ENCODE measurements around the gene RAP1GAP2.

Gene RAP1GAP2

GRCh38 chr17:3011891-3012290, 215.7 kb downstream of the RAP1GAP2 start:
- no peak overlapping the region for H3K9ac ChIP-seq (ENCODE audit: low read depth, low read length)
- H3K27me3 ChIP-seq (ENCODE audit: insufficient read depth, low read length) = no peaks in the 10 kb centered on the region
- H3K27ac ChIP-seq (ENCODE audit: low read length) = no peak overlapping the region
- H3K36me3 ChIP-seq (ENCODE audit: insufficient read depth, low read depth, low read length) = peaks cover 27% of the 10 kb centered on the region
- no peaks in the 10 kb centered on the region for H3K9me3 ChIP-seq (ENCODE audit: insufficient read depth, low read depth, low read length)
- no peak overlapping the region for H3K4me3 ChIP-seq (ENCODE audit: low read length)
- H3K4me1 ChIP-seq (ENCODE audit: insufficient read depth, low read length) = no peaks in the 10 kb centered on the region

- no peaks in the 10 kb centered on the region for H3K27me3 ChIP-seq (ENCODE audit: insufficient read depth, low read length)
- no peak overlapping the region for H3K4me3 ChIP-seq (ENCODE audit: low read length)
- H3K9ac ChIP-seq (ENCODE audit: low read depth, low read length) = no peak overlapping the region
- peaks cover 23% of the 10 kb centered on the region for H3K36me3 ChIP-seq (ENCODE audit: insufficient read depth, low read depth, low read length)
- no peaks in the 10 kb centered on the region for H3K9me3 ChIP-seq (ENCODE audit: insufficient read depth, low read depth, low read length)
- no peaks in the 10 kb centered on the region for H3K4me1 ChIP-seq (ENCODE audit: insufficient read depth, low read length)
- no peak overlapping the region for H3K27ac ChIP-seq (ENCODE audit: low read length)
Measured at GRCh38 chr17:3012926-3013581, 216.8 kb downstream of the RAP1GAP2 start.

- peaks cover 18% of the 10 kb centered on the region for H3K36me3 ChIP-seq (ENCODE audit: insufficient read depth, low read depth, low read length)
- no peak overlapping the region for H3K9ac ChIP-seq (ENCODE audit: low read depth, low read length)
- H3K4me1 ChIP-seq (ENCODE audit: insufficient read depth, low read length) = no peaks in the 10 kb centered on the region
- no peaks in the 10 kb centered on the region for H3K27me3 ChIP-seq (ENCODE audit: insufficient read depth, low read length)
- no peak overlapping the region for H3K27ac ChIP-seq (ENCODE audit: low read length)
- H3K9me3 ChIP-seq (ENCODE audit: insufficient read depth, low read depth, low read length) = no peaks in the 10 kb centered on the region
- H3K4me3 ChIP-seq (ENCODE audit: low read length) = no peak overlapping the region
Measured at GRCh38 chr17:3015890-3016289, 219.7 kb downstream of the RAP1GAP2 start.

GRCh38 chr17:3017936-3018335, 221.7 kb downstream of the RAP1GAP2 start:
- no peak overlapping the region for H3K4me3 ChIP-seq (ENCODE audit: low read length)
- no peak overlapping the region for H3K27ac ChIP-seq (ENCODE audit: low read length)
- H3K27me3 ChIP-seq (ENCODE audit: insufficient read depth, low read length) = no peaks in the 10 kb centered on the region
- no peaks in the 10 kb centered on the region for H3K4me1 ChIP-seq (ENCODE audit: insufficient read depth, low read length)
- H3K9ac ChIP-seq (ENCODE audit: low read depth, low read length) = no peak overlapping the region
- H3K9me3 ChIP-seq (ENCODE audit: insufficient read depth, low read depth, low read length) = peaks cover 8% of the 10 kb centered on the region
- H3K36me3 ChIP-seq (ENCODE audit: insufficient read depth, low read depth, low read length) = peaks cover 31% of the 10 kb centered on the region

- Histone ChIP-seq H3K9ac (ENCODE audit: low read depth, low read length) (no peak overlapping the region), H3K27me3 (ENCODE audit: insufficient read depth, low read length) (no peaks in the 10 kb centered on the region), H3K4me1 (ENCODE audit: insufficient read depth, low read length) (no peaks in the 10 kb centered on the region), H3K9me3 (ENCODE audit: insufficient read depth, low read depth, low read length) (peaks cover 12% of the 10 kb centered on the region), H3K27ac (ENCODE audit: low read length) (no peak overlapping the region), H3K36me3 (ENCODE audit: insufficient read depth, low read depth, low read length) (peaks cover 34% of the 10 kb centered on the region), H3K4me3 (ENCODE audit: low read length) (no peak overlapping the region)
Measured at GRCh38 chr17:3019761-3020160, 223.5 kb downstream of the RAP1GAP2 start.

- peaks cover 34% of the 10 kb centered on the region for H3K36me3 ChIP-seq (ENCODE audit: insufficient read depth, low read depth, low read length)
- no peak overlapping the region for H3K27ac ChIP-seq (ENCODE audit: low read length)
- H3K4me1 ChIP-seq (ENCODE audit: insufficient read depth, low read length) = no peaks in the 10 kb centered on the region
- H3K9ac ChIP-seq (ENCODE audit: low read depth, low read length) = no peak overlapping the region
- no peaks in the 10 kb centered on the region for H3K27me3 ChIP-seq (ENCODE audit: insufficient read depth, low read length)
- H3K4me3 ChIP-seq (ENCODE audit: low read length) = no peak overlapping the region
- peaks cover 12% of the 10 kb centered on the region for H3K9me3 ChIP-seq (ENCODE audit: insufficient read depth, low read depth, low read length)
Measured at GRCh38 chr17:3020381-3020780, 224.1 kb downstream of the RAP1GAP2 start.

GRCh38 chr17:3022197-3022596, 226.0 kb downstream of the RAP1GAP2 start:
- Histone ChIP-seq H3K27ac (ENCODE audit: low read length) (no peak overlapping the region), H3K27me3 (ENCODE audit: insufficient read depth, low read length) (no peaks in the 10 kb centered on the region), H3K4me3 (ENCODE audit: low read length) (no peak overlapping the region), H3K36me3 (ENCODE audit: insufficient read depth, low read depth, low read length) (peaks cover 29% of the 10 kb centered on the region), H3K9ac (ENCODE audit: low read depth, low read length) (no peak overlapping the region), H3K4me1 (ENCODE audit: insufficient read depth, low read length) (no peaks in the 10 kb centered on the region), H3K9me3 (ENCODE audit: insufficient read depth, low read depth, low read length) (peaks cover 12% of the 10 kb centered on the region)

GRCh38 chr17:3024346-3024745, 228.1 kb downstream of the RAP1GAP2 start:
- Histone ChIP-seq H3K4me1 (ENCODE audit: insufficient read depth, low read length) (no peaks in the 10 kb centered on the region), H3K4me3 (ENCODE audit: low read length) (no peak overlapping the region), H3K36me3 (ENCODE audit: insufficient read depth, low read depth, low read length) (peaks cover 37% of the 10 kb centered on the region)

GRCh38 chr17:3025421-3026124, 229.3 kb downstream of the RAP1GAP2 start:
- H3K9ac ChIP-seq (ENCODE audit: low read depth, low read length) = no peak overlapping the region
- no peak overlapping the region for H3K4me3 ChIP-seq (ENCODE audit: low read length)
- no peak overlapping the region for H3K27ac ChIP-seq (ENCODE audit: low read length)
- H3K4me1 ChIP-seq (ENCODE audit: insufficient read depth, low read length) = no peaks in the 10 kb centered on the region
- H3K36me3 ChIP-seq (ENCODE audit: insufficient read depth, low read depth, low read length) = peaks cover 39% of the 10 kb centered on the region
- H3K27me3 ChIP-seq (ENCODE audit: insufficient read depth, low read length) = no peaks in the 10 kb centered on the region
- peaks cover 12% of the 10 kb centered on the region for H3K9me3 ChIP-seq (ENCODE audit: insufficient read depth, low read depth, low read length)

More at GRCh38 chr17:3024346-3024745, 228.1 kb downstream of the RAP1GAP2 start:
- H3K9ac ChIP-seq (ENCODE audit: low read depth, low read length) = no peak overlapping the region
- no peaks in the 10 kb centered on the region for H3K27me3 ChIP-seq (ENCODE audit: insufficient read depth, low read length)
- H3K9me3 ChIP-seq (ENCODE audit: insufficient read depth, low read depth, low read length) = peaks cover 12% of the 10 kb centered on the region
- no peak overlapping the region for H3K27ac ChIP-seq (ENCODE audit: low read length)

GRCh38 chr17:3026125-3026855, 230.1 kb downstream of the RAP1GAP2 start:
- H3K27me3 ChIP-seq (ENCODE audit: insufficient read depth, low read length) = no peaks in the 10 kb centered on the region
- no peak overlapping the region for H3K27ac ChIP-seq (ENCODE audit: low read length)
- H3K4me1 ChIP-seq (ENCODE audit: insufficient read depth, low read length) = no peaks in the 10 kb centered on the region

GRCh38 chr17:3026856-3027751, 230.9 kb downstream of the RAP1GAP2 start:
- H3K4me3 ChIP-seq (ENCODE audit: low read length) = no peak overlapping the region
- H3K27ac ChIP-seq (ENCODE audit: low read length) = no peak overlapping the region
- H3K9ac ChIP-seq (ENCODE audit: low read depth, low read length) = no peak overlapping the region
- peaks cover 7% of the 10 kb centered on the region; the same call in 1 of the 2 replicates for H3K9me3 ChIP-seq (ENCODE audit: insufficient read depth, low read depth, low read length)
- no peaks in the 10 kb centered on the region for H3K27me3 ChIP-seq (ENCODE audit: insufficient read depth, low read length)
- peaks cover 30% of the 10 kb centered on the region for H3K36me3 ChIP-seq (ENCODE audit: insufficient read depth, low read depth, low read length)
- no peaks in the 10 kb centered on the region for H3K4me1 ChIP-seq (ENCODE audit: insufficient read depth, low read length)

More at GRCh38 chr17:3026125-3026855, 230.1 kb downstream of the RAP1GAP2 start:
- Histone ChIP-seq H3K4me3 (ENCODE audit: low read length) (no peak overlapping the region), H3K9ac (ENCODE audit: low read depth, low read length) (no peak overlapping the region), H3K36me3 (ENCODE audit: insufficient read depth, low read depth, low read length) (peaks cover 37% of the 10 kb centered on the region), H3K9me3 (ENCODE audit: insufficient read depth, low read depth, low read length) (peaks cover 12% of the 10 kb centered on the region)

Measured in iPS-20b (cell line).